ENCODE results near the gene SCAMP2. TPM values are rescaled to one million over a fixed set of nuclear protein-coding genes. Genes with fewer than 3 reads are reported as not detected.

SCAMP2 gene
- total and polyA plus RNA-seq, 2 experiments from 2014 or later, result 34.7 to 51.3 TPM

- Histone ChIP-seq H3K27ac (ENCODE audit: low read depth) (no peak overlapping the region), H3K36me3 (ENCODE audit: insufficient read depth) (no peaks in the 10 kb centered on the region), H3K4me3 (no peak overlapping the region), H4K20me1 (replicated peaks; ENCODE audit: insufficient read depth) (peaks cover 35% of the 10 kb centered on the region), H2AFZ (no peak overlapping the region), H3K9me2 (ENCODE audit: insufficient read depth) (no peaks in the 10 kb centered on the region), H3K4me1 (ENCODE audit: insufficient read depth) (no peaks in the 10 kb centered on the region), H3K4me2 (no peak overlapping the region), H3K27me3 (ENCODE audit: insufficient read depth) (no peaks in the 10 kb centered on the region), H3F3A (replicated peaks; ENCODE audit: low read depth) (0 out of 2 replicates have a peak, but pooled peaks cover 8% of the 10 kb centered on the region), H3K79me2 (replicated peaks; ENCODE audit: insufficient read depth) (peaks cover 54% of the 10 kb centered on the region)
- H3K4me3 Mint-ChIP-seq, result no peak overlapping the region
- H3K27ac Mint-ChIP-seq, result no peak overlapping the region
- ATAC-seq (no peak), DNase-seq (ENCODE audit: low spot score) (no peak)
- TF ChIP-seq POLR2AphosphoS5 (IDR thresholded peaks at IDR 0.05; ENCODE audit: low read depth) (no peak), CREB1 (CRISPR knock-in tag; IDR thresholded peaks at IDR 0.05; ENCODE audit: low read depth) (no peak), ZNF114 (CRISPR knock-in tag; IDR thresholded peaks at IDR 0.05) (no peak), REST (IDR thresholded peaks at IDR 0.05; ENCODE audit: unreplicated experiment) (no peak), JUNB (IDR thresholded peaks at IDR 0.05; ENCODE audit: unreplicated experiment) (no peak), STAT1 (IDR thresholded peaks at IDR 0.05; ENCODE audit: unreplicated experiment) (no peak), EZH2phosphoT487 (IDR thresholded peaks at IDR 0.05; ENCODE audit: unreplicated experiment) (no peak), EZH2 (IDR thresholded peaks at IDR 0.05; ENCODE audit: low read depth, unreplicated experiment) (no peak), ETS1 (IDR thresholded peaks at IDR 0.05) (no peak), ZNF331 (CRISPR knock-in tag; IDR thresholded peaks at IDR 0.05; ENCODE audit: low read depth) (no peak), NANOG (IDR thresholded peaks at IDR 0.05; ENCODE audit: borderline replicate concordance) (no peak)
- TF ChIP-seq, protein P1, sequence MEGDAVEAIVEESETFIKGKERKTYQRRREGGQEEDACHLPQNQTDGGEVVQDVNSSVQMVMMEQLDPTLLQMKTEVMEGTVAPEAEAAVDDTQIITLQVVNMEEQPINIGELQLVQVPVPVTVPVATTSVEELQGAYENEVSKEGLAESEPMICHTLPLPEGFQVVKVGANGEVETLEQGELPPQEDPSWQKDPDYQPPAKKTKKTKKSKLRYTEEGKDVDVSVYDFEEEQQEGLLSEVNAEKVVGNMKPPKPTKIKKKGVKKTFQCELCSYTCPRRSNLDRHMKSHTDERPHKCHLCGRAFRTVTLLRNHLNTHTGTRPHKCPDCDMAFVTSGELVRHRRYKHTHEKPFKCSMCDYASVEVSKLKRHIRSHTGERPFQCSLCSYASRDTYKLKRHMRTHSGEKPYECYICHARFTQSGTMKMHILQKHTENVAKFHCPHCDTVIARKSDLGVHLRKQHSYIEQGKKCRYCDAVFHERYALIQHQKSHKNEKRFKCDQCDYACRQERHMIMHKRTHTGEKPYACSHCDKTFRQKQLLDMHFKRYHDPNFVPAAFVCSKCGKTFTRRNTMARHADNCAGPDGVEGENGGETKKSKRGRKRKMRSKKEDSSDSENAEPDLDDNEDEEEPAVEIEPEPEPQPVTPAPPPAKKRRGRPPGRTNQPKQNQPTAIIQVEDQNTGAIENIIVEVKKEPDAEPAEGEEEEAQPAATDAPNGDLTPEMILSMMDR (conservative IDR thresholded peaks at IDR 0.05; ENCODE audit: low read depth in 2 of 2), result no peak
- TF ChIP-seq, protein P2, sequence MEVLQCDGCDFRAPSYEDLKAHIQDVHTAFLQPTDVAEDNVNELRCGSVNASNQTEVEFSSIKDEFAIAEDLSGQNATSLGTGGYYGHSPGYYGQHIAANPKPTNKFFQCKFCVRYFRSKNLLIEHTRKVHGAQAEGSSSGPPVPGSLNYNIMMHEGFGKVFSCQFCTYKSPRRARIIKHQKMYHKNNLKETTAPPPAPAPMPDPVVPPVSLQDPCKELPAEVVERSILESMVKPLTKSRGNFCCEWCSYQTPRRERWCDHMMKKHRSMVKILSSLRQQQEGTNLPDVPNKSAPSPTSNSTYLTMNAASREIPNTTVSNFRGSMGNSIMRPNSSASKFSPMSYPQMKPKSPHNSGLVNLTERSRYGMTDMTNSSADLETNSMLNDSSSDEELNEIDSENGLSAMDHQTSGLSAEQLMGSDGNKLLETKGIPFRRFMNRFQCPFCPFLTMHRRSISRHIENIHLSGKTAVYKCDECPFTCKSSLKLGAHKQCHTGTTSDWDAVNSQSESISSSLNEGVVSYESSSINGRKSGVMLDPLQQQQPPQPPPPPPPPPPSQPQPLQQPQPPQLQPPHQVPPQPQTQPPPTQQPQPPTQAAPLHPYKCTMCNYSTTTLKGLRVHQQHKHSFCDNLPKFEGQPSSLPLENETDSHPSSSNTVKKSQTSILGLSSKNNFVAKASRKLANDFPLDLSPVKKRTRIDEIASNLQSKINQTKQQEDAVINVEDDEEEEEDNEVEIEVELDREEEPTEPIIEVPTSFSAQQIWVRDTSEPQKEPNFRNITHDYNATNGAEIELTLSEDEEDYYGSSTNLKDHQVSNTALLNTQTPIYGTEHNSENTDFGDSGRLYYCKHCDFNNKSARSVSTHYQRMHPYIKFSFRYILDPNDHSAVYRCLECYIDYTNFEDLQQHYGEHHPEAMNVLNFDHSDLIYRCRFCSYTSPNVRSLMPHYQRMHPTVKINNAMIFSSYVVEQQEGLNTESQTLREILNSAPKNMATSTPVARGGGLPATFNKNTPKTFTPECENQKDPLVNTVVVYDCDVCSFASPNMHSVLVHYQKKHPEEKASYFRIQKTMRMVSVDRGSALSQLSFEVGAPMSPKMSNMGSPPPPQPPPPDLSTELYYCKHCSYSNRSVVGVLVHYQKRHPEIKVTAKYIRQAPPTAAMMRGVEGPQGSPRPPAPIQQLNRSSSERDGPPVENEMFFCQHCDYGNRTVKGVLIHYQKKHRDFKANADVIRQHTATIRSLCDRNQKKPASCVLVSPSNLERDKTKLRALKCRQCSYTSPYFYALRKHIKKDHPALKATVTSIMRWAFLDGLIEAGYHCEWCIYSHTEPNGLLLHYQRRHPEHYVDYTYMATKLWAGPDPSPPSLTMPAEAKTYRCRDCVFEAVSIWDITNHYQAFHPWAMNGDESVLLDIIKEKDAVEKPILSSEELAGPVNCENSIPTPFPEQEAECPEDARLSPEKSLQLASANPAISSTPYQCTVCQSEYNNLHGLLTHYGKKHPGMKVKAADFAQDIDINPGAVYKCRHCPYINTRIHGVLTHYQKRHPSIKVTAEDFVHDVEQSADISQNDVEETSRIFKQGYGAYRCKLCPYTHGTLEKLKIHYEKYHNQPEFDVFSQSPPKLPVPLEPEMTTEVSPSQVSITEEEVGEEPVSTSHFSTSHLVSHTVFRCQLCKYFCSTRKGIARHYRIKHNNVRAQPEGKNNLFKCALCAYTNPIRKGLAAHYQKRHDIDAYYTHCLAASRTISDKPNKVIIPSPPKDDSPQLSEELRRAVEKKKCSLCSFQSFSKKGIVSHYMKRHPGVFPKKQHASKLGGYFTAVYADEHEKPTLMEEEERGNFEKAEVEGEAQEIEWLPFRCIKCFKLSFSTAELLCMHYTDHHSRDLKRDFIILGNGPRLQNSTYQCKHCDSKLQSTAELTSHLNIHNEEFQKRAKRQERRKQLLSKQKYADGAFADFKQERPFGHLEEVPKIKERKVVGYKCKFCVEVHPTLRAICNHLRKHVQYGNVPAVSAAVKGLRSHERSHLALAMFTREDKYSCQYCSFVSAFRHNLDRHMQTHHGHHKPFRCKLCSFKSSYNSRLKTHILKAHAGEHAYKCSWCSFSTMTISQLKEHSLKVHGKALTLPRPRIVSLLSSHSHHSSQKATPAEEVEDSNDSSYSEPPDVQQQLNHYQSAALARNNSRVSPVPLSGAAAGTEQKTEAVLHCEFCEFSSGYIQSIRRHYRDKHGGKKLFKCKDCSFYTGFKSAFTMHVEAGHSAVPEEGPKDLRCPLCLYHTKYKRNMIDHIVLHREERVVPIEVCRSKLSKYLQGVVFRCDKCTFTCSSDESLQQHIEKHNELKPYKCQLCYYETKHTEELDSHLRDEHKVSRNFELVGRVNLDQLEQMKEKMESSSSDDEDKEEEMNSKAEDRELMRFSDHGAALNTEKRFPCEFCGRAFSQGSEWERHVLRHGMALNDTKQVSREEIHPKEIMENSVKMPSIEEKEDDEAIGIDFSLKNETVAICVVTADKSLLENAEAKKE (CRISPR knock-in tag; IDR thresholded peaks at IDR 0.05), result no peak
- H3K4me1 Mint-ChIP-seq, result peaks cover 25% of the 10 kb centered on the region
- H3K36me3 Mint-ChIP-seq (ENCODE audit: low read depth), result peaks cover 19% of the 10 kb centered on the region; the same call in 2 of the 3 replicates
- peaks cover 19% of the 10 kb centered on the region for H3K27me3 Mint-ChIP-seq (ENCODE audit: insufficient read depth, low read depth, poor library complexity)
- H3K9me3 Mint-ChIP-seq, result no peaks in the 10 kb centered on the region
Measured at GRCh38 chr15:74869372-74869725, 3.8 kb downstream of the SCAMP2 start.

Measured in GM23338 (cell line).